ENCODE data around the gene SVIL.
"Not testable (repeated sequence)": the region's sequence is repeated elsewhere in the genome, so short reads cannot be mapped to it uniquely, and the experiment has no call there.

Gene SVIL

DNA sequence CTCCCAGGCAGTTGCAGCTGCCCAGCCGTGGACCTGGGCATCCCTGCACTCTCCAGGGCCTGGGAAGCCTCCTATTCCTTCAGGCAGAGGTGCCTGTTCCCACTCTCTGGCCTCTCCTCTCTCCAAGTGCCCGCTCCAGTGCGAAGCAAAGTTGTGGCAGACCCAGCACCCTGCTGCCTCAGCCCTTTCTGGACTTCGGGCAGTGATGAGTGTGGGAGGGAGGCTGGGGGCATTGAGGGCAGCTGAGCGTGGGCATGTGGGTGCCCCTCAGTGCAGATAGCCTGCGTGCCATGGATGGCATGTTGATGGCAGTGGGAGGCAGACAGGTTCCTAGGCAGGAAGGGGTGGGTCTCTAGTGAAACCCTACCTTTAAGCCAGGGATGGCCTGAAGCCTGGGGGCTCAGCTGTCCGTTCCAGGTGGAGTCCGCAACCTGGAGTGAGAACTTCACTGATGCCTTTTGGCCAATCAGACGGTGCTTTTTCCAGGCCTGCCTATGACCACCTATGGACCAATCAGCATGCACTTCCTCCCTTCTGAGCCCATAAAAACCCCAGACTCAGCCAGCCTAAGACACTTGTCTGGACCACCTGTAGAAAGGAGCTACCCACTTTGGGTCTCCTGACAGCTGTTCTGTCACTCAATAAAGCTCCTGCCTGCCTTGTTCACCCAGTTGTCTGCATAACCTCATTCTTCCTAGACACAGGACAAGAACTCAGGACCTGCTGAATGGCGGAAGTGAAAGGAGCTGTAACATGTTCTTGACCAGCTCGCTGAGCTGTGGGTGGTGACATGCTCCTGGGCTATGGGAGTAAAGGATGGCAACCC, 26.1 kb downstream of the SVIL start:
- no peak for TF ChIP-seq PAX5 (IDR thresholded peaks at IDR 0.05; ENCODE audit: insufficient read depth, low read length, severe bottlenecking)
- no peak for TF ChIP-seq SPI1 (IDR thresholded peaks at IDR 0.05; ENCODE audit: low read depth, low read length)
- TF ChIP-seq POLR2AphosphoS5 (IDR thresholded peaks at IDR 0.05; ENCODE audit: low read depth, low read length), result no peak
- TF ChIP-seq POLR2A (IDR thresholded peaks at IDR 0.05; ENCODE audit: low read depth, low read length), result no peak
- no peak for TF ChIP-seq POU2F2 (IDR thresholded peaks at IDR 0.05; ENCODE audit: low read depth, low read length)
- no peak for TF ChIP-seq TAF1 (IDR thresholded peaks at IDR 0.05; ENCODE audit: low read depth, low read length)

GRCh38 chr10:29608062-29608461, 26.7 kb downstream of the SVIL start:
- FAIRE-seq (no peak), DNase-seq (ENCODE audit: insufficient read length, low spot score) (no peak)
- no peak for TF ChIP-seq POLR2AphosphoS5 (IDR thresholded peaks at IDR 0.05; ENCODE audit: low read depth, low read length)
- no peak for TF ChIP-seq POLR2A (IDR thresholded peaks at IDR 0.05; ENCODE audit: low read depth, low read length)
- no peak for TF ChIP-seq TAF1 (IDR thresholded peaks at IDR 0.05; ENCODE audit: low read depth, low read length)
- no peak for TF ChIP-seq POU2F2 (IDR thresholded peaks at IDR 0.05; ENCODE audit: low read depth, low read length)
- TF ChIP-seq PAX5 (IDR thresholded peaks at IDR 0.05; ENCODE audit: insufficient read depth, low read length, severe bottlenecking), result no peak
- TF ChIP-seq SPI1 (IDR thresholded peaks at IDR 0.05; ENCODE audit: low read depth, low read length), result no peak

More for the DNA sequence above, 26.1 kb downstream of the SVIL start:
- no peak for FAIRE-seq
- DNase-seq (ENCODE audit: insufficient read length, low spot score), result no peak

DNA sequence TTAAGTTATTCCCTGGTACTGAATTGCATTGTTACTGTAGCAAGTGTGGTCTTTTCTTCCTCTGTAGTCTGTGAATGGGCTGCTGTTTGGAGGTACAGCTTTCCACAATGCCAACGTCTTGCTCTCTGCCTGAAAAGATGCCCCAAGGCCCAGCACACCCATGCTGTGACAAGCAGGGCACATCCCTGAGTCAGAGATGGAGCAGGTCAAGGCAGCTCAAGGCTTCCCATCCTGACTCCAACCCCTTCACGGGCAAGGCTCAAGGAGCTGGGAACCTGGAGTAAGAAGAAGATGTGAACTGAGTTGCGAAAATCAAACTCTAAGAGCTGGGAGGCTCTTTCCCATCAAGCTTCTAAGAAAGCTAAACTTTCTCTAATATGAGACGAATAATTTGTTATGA, 27.2 kb downstream of the SVIL start:
- DNase-seq (ENCODE audit: insufficient read length, low spot score), result no peak
- TF ChIP-seq POLR2AphosphoS5 (IDR thresholded peaks at IDR 0.05; ENCODE audit: low read depth, low read length), result no peak
- no peak for TF ChIP-seq PAX5 (IDR thresholded peaks at IDR 0.05; ENCODE audit: insufficient read depth, low read length, severe bottlenecking)
- TF ChIP-seq POLR2A (IDR thresholded peaks at IDR 0.05; ENCODE audit: low read depth, low read length), result no peak
- TF ChIP-seq POU2F2 (IDR thresholded peaks at IDR 0.05; ENCODE audit: low read depth, low read length), result no peak
- TF ChIP-seq TAF1 (IDR thresholded peaks at IDR 0.05; ENCODE audit: low read depth, low read length), result no peak
- TF ChIP-seq SPI1 (IDR thresholded peaks at IDR 0.05; ENCODE audit: low read depth, low read length), result no peak
- no peak for FAIRE-seq

DNA sequence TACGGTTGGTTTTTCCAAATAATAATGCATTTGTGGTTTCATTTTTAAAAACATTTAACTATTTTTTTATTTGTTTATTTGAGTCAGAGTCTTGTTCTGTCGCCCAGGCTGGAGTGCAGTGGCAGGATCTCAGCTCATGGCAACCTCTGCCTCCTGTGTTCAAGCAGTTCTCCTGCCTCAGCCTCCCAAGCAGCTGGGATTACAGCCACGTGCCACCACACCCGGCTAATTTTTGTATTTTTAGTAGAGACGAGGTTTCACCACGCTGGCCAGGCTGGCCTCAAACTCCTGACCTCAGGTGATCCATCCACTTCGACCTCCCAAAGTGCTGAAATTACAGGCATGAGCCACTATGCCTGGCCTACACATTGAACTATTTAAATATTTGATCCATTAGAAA, 28.1 kb downstream of the SVIL start:
- DNase-seq (ENCODE audit: insufficient read length, low spot score); FAIRE-seq: not testable (repeated sequence)

DNA sequence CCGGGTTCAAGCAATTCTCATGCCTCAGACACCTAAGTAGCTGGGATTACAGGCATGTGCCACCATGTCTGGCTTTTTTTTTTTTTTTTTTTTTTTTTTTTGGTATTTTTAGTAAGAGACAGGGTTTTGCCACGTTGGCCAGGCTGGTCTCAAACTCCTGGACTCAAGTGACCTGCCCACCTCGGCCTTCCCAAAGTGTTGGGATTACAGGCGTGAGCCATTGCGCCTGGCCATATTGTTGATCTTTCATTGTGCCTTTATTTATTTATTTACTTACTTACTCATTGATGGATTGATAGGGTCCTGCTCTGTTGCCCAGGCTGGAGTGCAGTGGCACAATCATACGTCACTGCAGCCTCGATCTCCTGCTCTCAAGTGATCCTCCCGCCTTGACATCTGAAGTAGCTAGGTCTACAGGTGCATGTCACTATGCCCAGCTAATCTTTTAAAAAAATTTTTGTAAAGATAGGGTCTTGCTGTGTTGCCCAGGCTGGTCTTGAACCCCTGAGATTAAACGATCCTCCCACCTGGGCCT, 30.4 kb downstream of the SVIL start:
- DNase-seq (ENCODE audit: insufficient read length, low spot score), result no peak
- no peak for FAIRE-seq
- TF ChIP-seq TAF1 (IDR thresholded peaks at IDR 0.05; ENCODE audit: low read depth, low read length) (no peak), POLR2A (IDR thresholded peaks at IDR 0.05; ENCODE audit: low read depth, low read length) (no peak), PAX5 (IDR thresholded peaks at IDR 0.05; ENCODE audit: insufficient read depth, low read length, severe bottlenecking) (no peak), POU2F2 (IDR thresholded peaks at IDR 0.05; ENCODE audit: low read depth, low read length) (no peak), SPI1 (IDR thresholded peaks at IDR 0.05; ENCODE audit: low read depth, low read length) (no peak), POLR2AphosphoS5 (IDR thresholded peaks at IDR 0.05; ENCODE audit: low read depth, low read length) (no peak)

GRCh38 chr10:29603223-29603896, 31.4 kb downstream of the SVIL start:
- TF ChIP-seq SPI1 (IDR thresholded peaks at IDR 0.05; ENCODE audit: low read depth, low read length) (no peak), PAX5 (IDR thresholded peaks at IDR 0.05; ENCODE audit: insufficient read depth, low read length, severe bottlenecking) (no peak), TAF1 (IDR thresholded peaks at IDR 0.05; ENCODE audit: low read depth, low read length) (no peak), POLR2AphosphoS5 (IDR thresholded peaks at IDR 0.05; ENCODE audit: low read depth, low read length) (no peak), POLR2A (IDR thresholded peaks at IDR 0.05; ENCODE audit: low read depth, low read length) (no peak), POU2F2 (IDR thresholded peaks at IDR 0.05; ENCODE audit: low read depth, low read length) (no peak)
- DNase-seq (ENCODE audit: insufficient read length, low spot score) (no peak), FAIRE-seq (no peak)

DNA sequence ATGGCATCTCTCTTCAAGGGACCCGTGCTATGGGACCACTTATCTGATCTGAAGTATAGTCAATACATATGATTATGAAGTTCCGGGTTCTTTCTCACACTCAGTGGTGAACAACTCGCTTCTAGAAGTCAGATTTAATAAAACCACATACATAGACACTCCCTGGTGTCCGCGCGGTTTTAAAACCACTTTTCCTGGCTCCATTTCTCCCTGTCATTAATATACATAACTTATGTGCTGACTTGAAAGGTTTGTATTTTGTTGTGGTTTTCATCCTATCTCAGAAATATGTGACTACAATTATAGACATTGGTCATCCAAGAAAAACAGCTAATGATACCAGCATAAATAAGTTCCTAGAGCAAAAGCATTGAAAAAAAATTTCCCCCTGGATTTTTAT, 34.0 kb downstream of the SVIL start:
- DNase-seq (ENCODE audit: insufficient read length, low spot score) (no peak), FAIRE-seq (no peak)
- TF ChIP-seq POU2F2 (IDR thresholded peaks at IDR 0.05; ENCODE audit: low read depth, low read length) (no peak), POLR2A (IDR thresholded peaks at IDR 0.05; ENCODE audit: low read depth, low read length) (no peak), POLR2AphosphoS5 (IDR thresholded peaks at IDR 0.05; ENCODE audit: low read depth, low read length) (no peak), SPI1 (IDR thresholded peaks at IDR 0.05; ENCODE audit: low read depth, low read length) (no peak), TAF1 (IDR thresholded peaks at IDR 0.05; ENCODE audit: low read depth, low read length) (no peak), PAX5 (IDR thresholded peaks at IDR 0.05; ENCODE audit: insufficient read depth, low read length, severe bottlenecking) (no peak)

DNA sequence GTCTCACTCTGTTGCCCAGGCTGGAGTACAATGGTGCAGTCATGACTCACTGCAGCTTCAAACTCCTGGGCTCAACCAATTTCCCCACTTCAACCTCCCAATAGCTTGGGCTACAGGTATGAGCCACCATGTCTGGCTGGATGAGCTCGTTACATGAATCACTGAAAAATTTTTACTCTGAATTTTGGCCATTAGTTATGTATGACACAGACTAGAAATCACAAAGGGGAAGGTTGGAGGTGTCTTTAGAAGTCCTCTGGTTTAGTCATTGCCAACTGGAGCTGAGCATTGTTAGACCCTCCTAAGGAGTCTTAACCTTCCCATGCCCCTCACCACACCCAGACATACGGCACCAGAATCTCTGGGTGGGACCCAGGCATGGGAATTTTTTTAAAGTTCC, 34.7 kb downstream of the SVIL start:
- FAIRE-seq (no peak), DNase-seq (ENCODE audit: insufficient read length, low spot score) (no peak)
- TF ChIP-seq POLR2AphosphoS5 (IDR thresholded peaks at IDR 0.05; ENCODE audit: low read depth, low read length) (no peak), POLR2A (IDR thresholded peaks at IDR 0.05; ENCODE audit: low read depth, low read length) (no peak)

- no peak for FAIRE-seq
- DNase-seq (ENCODE audit: insufficient read length, low spot score), result no peak
- TF ChIP-seq TAF1 (IDR thresholded peaks at IDR 0.05; ENCODE audit: low read depth, low read length) (no peak), SPI1 (IDR thresholded peaks at IDR 0.05; ENCODE audit: low read depth, low read length) (no peak), PAX5 (IDR thresholded peaks at IDR 0.05; ENCODE audit: insufficient read depth, low read length, severe bottlenecking) (no peak), POU2F2 (IDR thresholded peaks at IDR 0.05; ENCODE audit: low read depth, low read length) (no peak), POLR2AphosphoS5 (IDR thresholded peaks at IDR 0.05; ENCODE audit: low read depth, low read length) (no peak), POLR2A (IDR thresholded peaks at IDR 0.05; ENCODE audit: low read depth, low read length) (no peak)
Measured at GRCh38 chr10:29598851-29599311, 35.9 kb downstream of the SVIL start.
